Retina (tissue), 1 donor: ENCODE data around the gene PPP2R3A.
A peak's percentile ranks its signal among the peaks of the same experiment; 100 is the strongest.
"Not testable (repeated sequence)": the region's sequence is repeated elsewhere in the genome, so short reads cannot be mapped to it uniquely, and the experiment has no call there.

Experiments
- DNase-seq: peaks from one replicate; pipeline ENCODE4 v3.0.0-alpha.2; 2016

PPP2R3A gene

DNA sequence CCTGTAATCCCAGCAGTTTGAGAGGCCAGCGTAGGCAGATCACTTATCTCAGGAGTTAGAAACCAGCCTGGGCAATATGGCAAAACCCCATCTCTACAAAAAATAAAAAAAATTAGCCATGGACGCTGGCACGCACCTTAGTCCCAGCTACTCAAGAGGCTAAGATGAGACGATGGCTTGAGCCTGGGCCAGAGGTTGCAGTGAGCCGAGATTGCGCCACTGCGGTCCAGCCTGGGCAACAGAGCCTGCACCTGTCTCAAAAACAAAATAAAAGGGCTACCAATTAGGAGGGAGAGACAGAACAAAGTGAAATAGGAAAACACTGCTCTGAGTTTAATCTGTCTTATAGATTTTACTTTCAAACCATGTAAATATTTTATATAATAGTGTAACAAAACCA lies 196.8 kb downstream of the PPP2R3A start:
- DNase-seq, result no peak

DNA sequence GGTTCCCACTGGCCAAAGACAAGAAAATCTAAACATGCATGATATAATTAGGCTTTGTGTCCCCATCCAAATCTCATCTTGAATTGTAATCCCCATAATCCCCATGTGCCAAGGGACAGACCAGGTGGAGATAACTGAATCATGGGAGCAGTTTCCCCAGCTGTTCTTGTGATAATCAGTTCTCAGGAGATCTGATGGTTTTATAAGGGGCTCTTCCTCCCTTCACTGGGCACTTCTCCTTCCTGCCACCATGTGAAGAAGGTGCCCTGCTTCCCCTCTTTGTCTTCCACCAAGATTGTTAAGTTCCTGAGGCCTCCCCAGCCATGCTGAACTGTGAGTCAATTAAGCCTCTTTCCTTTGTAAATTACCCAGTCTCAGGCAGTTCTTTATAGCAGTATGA lies 198.1 kb downstream of the PPP2R3A start:
- peak; percentile 33 for DNase-seq

DNA sequence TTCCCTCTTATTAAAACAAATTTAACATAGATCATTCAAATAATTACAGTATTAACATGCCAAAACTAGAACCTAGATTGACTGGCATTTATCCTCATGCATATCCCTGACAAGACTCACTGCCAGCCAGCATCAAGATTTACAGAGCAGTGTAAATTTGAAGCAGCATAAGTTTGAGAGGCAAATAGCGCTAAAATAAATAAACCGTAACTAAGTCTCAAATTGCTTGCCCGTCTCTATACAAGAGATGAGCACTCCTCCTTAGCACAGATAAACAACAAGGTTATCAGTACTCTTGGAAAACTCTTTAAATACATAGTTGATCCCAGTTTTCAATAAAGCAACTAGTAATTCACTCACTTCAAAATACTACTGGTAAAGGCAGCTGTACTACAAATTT lies 201.0 kb downstream of the PPP2R3A start:
- DNase-seq, result no peak

DNA sequence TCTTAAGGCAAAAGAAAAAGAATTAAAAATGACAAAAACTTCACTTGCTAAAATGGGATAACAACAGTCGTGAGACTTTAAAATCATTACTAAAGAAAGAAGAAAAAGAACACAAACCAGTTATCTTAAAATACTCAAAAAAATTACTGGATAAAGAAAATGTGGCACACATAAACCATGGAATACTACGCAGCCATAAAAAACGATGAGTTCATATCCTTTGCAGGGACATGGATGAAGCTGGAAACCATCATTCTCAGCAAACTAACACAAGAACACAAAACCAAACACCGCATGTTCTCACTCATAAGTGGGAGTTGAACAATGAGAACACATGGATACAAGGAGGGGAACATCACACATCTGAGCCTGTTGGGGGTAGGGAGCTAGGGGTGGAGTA lies 202.7 kb downstream of the PPP2R3A start:
- not testable (repeated sequence) for DNase-seq

DNA sequence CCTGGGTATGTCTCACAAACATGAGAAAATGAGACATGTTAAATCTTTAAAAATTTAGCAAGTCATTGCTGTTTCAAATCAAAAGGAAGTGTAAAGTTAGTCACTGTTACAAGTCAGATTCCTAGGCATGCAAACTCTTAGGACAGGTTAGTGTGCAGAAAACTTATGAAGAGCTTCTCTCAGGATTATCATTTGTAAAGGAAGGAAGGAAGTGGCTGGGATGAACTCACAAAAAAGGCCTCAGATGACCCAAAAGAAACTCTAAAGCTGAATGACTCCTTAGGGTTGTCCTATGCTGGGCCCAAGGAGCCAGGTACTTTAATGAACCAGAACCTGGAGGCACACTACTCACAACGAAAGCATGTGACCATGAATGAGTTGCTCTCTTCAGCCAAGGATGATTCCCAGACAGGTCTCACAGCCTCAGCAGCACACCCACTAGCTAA lies 205.6 kb downstream of the PPP2R3A start:
- DNase-seq, result no peak

DNA sequence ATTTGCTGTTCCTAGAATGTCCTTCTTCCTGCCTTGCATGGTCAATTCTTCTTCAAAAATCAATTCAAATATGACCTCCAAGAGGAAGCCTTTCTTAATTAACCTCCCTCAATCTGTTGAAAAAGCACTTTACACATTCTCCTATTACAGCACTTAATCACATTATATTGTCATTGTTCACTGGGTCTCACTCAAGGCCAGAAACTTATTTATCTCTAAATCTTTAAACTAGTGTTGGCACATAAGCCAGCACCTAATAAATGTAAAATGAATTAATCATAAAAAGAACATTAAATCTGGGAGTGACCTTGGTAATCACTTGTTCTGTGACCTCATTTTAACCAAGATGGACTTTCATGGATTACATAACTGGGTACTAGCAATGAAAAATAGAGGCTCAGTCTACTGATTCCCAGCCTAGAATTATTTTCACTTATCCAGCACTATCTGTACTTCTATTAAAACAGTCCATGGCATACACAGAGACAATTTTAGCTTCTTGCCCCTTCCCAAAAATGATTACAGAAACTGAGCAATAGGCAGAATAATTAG lies 208.5 kb downstream of the PPP2R3A start:
- DNase-seq, result no peak

DNA sequence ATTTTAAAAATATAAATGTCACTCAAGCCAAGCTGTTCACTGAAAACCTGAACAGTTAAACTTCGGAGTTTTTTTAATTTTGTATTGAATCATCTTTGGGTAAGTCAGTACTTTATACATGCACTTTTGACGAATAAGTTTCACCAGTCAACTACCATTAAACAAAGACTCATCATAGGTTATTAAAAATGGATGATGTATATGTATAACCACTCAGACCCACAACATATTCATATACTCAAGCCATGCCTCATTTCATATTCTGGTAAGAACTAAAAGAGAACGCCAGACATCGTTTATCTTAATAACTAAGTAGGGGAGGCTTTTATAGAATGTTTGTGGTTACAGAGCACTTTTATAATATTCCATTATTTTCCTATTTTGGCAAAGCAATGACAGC lies 212.3 kb downstream of the PPP2R3A start:
- DNase-seq, result no peak

DNA sequence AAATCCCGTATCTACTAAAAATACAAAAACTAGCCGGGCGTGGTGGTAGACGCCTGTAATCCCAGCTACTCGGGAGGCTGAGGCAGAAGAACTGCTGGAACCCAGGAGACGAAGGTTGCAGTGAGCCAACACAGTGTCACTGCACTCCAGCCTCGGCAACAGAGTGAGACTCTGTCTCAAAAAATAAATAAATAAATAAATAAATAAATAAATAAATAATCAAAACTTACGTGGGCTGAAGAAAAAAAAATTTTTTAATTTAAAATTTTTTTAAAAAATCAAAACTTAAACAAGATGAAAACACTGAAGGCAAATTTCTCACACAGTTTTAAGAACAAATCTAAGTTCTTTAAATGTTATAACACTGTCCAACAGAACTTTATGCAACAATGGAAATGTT lies 216.2 kb downstream of the PPP2R3A start:
- DNase-seq, result no peak

DNA sequence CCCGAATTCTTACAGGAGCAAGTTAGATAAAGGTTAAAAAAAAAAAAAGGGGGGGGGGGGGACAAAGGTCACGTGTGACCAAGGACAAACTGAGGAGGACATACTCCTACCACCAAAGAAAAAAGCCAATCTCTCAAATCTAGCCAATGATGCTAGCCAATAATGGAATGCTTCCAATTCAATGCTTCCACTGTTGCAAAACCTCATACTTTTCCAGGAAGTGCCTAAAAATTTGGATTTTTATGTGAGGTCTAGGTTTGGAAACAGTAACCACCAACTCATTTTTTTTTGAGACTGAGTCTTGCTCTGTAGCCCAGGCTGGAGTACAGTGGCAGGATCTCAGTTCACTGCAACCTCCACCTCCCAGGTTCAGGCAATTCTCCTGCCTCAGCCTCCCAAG lies 219.2 kb downstream of the PPP2R3A start:
- no peak for DNase-seq

DNA sequence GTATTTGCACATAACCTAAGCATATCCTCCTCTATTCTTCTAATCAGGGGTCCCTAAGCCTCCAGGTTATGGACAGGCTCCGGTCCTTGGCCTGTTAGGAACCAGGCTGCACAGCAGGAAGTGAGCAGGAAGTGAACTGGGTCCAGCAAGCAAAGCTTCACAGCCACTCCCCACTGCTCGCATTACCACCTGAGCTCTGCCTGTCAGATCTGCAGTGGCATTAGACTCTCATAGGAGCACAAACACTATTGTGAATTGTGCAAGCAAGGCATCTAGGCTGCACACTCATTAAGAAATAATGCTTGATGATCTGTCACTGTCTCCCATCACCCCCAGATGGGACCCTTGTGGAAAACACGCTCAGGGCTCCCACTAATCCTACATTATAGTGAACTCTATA lies 220.8 kb downstream of the PPP2R3A start:
- no peak for DNase-seq

DNA sequence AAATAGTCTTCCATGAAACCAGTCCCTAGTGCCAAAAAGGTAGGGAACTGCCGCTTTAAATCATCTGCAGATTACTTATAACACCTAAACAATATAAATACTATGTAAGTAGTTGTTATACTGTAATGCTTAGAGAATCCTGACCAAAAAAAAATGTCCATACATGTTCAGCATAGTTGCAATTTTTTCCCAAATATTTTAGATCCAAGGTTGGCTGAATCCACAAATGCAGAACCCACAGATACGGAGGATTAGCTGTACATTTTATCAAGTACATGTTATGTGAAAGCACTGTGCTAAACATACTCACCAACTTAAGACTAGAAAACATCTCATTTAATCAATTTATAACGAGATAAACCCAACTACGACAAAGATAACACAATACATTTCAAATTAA lies 221.3 kb downstream of the PPP2R3A start:
- DNase-seq, result no peak

DNA sequence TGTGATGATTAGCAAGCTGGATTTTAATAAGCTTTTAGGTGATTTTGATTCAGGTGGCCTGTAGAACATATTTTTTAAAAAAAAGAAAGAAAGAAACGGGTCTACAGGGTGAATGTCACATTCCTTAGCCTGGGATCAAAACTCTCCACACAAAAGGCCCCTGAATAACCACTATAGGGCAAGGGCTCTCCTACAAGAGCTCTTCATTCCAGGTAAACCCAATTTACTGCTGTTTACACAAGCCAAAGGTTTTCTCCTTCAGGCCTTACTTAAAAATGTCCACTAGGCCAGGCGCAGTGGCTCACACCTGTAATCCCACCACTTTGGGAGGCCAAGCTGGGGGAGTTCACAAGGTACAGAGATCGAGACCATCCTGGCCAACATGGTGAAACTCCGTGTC lies 222.3 kb downstream of the PPP2R3A start:
- DNase-seq, result no peak

DNA sequence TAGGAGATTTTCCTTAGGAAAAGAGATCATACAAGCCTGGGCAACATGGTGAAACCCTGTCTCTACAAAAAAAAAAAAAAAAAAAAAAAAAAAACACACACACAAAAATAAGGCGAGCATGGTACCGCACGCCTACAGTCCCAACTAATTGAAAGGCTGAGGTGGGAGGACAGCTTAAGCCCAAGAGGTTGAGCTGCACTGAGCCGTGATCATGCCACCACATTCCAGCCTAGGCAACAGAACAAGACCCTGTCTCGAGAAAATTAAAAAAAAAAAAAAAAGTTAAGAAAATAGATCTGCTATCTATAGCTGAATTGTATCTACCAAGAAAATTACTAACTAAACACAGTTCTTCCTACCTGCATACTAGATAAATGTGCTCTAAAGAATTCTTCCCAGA lies 223.5 kb downstream of the PPP2R3A start:
- DNase-seq, result no peak

DNA sequence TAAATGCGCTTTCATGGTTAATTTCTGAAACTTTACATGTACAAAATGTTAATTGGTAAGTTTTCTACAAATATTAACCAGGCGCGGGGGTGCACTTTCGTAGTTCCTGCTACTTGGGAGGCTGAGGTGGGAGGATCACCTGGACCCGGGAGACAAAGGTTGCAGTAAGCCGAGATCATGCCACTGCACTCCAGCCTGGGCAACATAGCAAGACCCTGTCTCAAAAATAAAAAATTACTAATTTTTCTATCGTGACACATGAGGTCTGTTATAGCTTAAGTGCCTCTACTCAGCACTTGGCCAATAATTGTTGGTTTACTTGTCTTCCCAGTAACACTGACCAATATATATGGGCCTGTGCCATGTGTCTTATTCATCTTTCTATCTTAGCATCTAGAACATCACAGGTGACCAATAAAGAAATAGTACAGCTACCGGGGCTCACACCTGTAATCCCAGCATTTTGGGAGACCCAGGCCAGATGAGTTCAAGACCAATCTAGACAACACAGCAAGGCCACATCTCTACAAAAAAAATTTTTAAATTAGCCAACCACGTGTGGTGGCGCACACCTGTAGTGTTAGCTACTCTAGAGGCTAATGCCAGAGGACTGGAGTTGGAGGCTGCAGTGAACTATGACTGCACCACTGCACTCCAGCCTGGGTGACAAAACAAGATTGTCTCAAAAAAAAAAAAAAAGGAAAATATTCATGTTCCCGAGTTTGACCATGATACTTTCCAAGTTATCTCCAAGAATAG lies 224.5 kb downstream of the PPP2R3A start:
- no peak for DNase-seq

DNA sequence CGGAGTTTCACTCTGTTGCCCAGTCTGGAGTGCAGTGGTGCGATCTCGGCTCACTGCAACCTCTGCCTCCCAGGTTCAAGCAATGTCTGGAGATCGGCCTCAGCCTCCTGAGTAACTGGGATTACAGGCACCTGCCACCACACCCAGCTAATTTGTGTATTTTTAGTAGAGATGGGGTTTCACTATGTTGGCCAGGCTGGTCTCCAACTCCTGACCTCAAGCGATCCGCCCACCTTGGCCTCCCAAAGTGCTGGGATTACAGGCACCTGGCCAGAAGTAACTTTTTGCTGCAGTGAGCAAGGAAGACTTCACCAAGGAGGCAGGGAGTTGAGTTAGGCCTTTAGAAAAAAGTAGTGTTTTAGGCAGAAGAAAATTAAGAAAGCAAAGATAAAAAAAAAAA lies 226.7 kb downstream of the PPP2R3A start:
- not testable (repeated sequence) for DNase-seq

DNA sequence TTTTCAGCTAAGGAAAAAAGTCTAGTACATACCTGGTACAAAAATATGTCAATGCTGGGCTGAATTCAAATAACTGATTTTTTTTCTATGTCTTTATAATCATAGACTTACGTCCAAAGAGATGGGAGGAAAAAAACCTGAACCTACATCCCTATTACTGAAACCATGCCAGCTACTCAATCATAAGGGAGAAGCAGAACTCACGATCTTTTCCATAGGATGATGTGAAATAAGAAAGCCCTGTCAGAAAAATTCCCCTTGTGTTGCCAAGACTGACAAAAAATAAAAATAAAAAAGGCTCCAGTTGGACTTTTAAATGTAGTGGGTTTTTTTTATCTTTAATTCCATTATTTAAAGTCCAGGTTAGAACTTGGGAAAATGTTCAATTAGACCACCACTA lies 227.3 kb downstream of the PPP2R3A start:
- no peak for DNase-seq

DNA sequence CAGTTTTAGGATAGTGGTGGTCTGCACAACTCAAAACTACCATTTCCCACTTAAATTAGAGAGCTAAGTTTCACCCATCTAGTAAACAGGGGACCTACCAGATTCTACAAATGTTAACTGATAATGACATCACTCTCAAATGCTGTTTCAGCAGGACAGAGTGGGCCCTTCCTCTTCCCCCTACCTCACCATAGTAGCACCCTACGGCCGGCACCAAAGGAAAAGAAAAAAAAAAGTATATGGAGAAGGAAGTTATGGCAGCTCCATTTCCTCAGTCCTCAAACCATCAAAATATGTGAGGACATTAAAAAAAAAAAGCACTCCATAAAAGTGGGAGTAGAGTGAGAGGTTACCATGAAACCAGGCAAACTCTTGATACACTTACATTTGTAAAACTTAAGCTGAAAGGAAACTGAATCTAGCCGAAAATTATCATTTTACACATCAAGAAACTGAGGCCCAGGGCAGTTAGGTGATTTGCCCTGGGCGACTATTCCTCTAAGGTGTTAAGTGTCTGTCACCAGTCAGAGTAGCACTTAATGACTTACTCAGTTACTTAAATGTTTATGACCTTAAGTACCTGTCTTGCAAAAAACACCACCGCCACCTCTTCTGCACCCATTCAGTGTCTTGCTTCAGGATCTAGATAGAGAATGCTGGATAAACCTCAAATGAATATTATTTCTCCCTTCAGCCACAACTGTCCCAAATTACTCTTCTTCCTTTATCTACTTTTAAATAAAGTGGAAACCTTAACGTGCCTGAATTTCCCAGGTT lies 227.9 kb downstream of the PPP2R3A start:
- no peak for DNase-seq

DNA sequence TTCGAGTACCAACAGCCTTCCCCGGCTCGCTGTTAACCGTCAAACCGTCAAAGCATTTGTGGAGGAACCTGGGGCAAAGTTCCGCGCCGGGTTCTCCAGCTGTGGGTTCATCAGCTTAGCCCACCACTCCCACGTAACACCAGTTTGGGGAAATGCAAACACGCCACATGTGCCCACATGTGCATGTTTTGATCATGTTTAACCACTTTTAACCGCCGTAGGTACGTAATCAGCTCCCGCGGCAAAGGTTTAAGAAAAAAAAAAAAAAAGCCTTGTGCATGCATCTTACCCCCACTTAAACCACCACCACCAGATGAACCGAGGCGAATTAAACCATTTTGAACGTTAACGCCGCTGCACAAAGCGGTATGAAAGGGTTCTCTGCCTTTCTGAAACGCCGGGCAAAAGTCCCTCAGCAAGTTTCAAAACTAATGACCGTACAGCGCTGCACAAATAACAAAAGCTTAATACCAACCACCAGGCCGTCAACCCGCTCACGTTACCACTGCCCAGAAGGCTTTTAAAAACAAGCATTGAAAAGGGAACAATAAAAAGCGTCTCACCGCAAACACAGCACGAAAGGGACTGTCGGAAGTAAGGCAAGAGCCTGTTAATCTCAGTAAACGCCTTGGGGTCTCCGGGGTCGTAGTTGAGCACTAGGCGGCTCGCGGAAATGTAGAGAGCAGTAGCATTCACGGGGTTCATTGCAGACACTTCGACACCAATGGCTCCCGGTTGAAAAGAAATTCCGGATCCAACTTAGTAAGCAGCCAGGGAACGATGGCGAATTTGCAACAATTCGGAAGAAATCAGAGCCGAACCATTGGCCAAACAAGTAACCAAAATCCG lies 229.1 kb downstream of the PPP2R3A start:
- DNase-seq, result peak; percentile 65

DNA sequence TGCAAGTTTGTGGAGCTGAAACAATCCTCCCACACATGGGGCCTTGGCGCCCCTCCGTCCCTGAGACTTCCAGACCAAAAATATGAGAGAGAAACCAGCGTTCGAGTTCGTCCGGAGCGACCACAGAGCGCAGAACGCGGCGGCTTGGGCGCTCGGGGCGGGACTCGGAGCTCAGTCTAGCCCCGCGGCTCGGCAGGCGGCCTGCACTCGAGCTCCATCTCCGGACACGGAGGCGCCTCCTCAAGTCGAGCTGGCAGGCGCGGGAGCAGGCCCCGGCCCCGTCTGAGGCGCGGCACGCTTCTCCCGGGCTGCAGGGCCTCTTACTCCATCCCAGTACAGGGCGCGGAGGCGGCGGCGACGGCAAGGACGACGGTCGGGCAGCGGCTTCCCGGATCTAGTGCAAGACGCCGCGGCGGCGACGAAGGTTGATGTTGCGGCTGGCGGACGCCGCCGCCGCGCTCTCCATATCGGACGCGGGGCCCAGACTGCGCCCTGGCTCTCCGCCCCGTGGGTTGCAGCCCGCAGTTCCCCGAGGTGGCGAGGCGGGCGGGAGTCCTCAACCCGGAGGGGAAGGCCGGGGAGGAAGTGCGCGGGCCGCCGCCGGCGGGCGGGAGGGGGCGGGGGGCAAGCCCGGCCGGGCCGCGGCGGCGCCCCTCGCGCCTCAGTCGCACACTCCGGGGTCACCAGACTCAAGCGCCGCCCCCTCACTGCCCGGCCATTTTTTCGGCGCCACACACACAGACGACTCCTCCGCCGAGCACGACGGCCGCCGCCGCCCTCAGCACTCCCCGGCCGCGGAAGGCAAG lies 229.9 kb downstream of the PPP2R3A start:
- DNase-seq, result peak; percentile 86

DNA sequence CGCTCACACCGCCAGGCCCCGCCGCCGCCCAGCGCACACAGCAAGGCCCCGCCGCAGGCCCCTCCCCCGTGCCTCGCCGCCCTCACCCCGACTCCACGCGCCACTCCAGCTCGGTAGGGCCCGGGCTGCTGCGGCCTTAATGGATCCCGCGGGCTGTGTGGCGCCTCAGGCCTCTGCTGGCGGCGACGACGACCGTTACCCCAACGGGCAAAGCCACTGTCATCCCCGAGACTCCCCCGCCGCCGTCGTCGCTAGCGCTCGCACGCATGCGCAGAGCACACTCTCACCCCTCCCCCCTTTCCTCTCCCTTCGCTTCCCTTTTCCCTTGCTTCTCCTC lies 230.5 kb downstream of the PPP2R3A start, which contains the start of gene MSL2:
Gene MSL2 (minus strand): TSS at position 272 of the 337 bp plus-strand sequence. CDS start 1,222 bp downstream, outside the sequence.
- no peak for DNase-seq

DNA sequence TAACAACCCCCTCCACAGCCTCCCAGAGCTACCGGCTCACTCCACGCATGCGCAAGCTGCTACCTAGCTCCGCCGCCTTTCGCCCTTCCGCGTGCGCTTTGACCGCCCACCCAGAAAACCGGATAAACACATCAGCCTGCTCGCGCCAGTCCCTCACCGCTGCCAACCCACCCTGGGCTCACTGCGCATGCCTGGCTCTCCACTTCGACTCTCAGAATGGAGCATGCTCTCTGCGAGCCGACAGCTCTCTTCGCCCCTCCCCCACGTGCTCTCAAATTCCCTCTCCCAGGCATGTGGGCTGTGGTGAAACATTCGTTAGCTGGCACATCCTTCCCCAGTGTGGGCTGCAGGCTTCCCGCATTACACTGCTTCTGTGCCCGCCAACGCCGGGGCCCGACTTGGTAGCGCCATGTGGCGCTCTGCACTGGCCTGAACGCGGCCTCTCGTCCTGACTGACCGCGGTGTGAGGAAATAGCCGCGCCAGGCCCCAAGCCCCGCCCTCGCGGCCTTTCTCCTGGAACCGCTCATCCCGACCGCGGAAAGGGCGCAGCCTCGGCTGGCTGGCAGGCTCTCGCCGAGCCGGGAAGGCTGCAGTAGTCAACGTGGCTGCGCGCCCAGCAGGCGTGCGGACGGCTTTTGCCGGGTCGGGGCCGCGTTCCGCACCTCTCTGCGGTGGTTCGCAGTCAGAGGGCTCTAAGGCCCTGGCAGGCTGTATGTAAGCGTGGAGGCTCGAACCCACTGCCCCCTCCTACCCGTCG lies 231.1 kb downstream of the PPP2R3A start:
- DNase-seq, result peak; percentile 100
